Ectodermal cell (in vitro differentiated cells): ENCODE measurements around the gene HOMER2.
A peak's percentile ranks its signal among the peaks of the same experiment; 100 is the strongest.

Experiments used
- H3K27ac ChIP-seq: 2 replicates; pipeline ENCODE4 v1.7.0; 2013; ENCODE audit warnings: mild to moderate bottlenecking, low read depth, low read length; ENCODE audit not compliant: insufficient read depth, poor library complexity, severe bottlenecking
- H3K27me3 ChIP-seq: 2 replicates; pipeline ENCODE4 v1.7.0; 2013; ENCODE audit warnings: mild to moderate bottlenecking, low read length; ENCODE audit not compliant: insufficient read depth, control insufficient read depth, poor library complexity, severe bottlenecking
- H3K36me3 ChIP-seq: one replicate; pipeline ENCODE4 v1.7.0; 2013; ENCODE audit warnings: low read length; ENCODE audit not compliant: control insufficient read depth, insufficient read depth
- H3K4me1 ChIP-seq: one replicate; pipeline ENCODE4 v1.7.0; 2013; ENCODE audit warnings: low read length; ENCODE audit not compliant: control insufficient read depth, insufficient read depth
- H3K4me3 ChIP-seq: 2 replicates; pipeline ENCODE4 v1.7.0; 2013; ENCODE audit warnings: low read depth, low read length, control low read depth; ENCODE audit not compliant: insufficient read depth
- H3K9me3 ChIP-seq: 2 replicates; pipeline ENCODE4 v1.7.0; 2013; ENCODE audit warnings: mild to moderate bottlenecking, low read length, moderate library complexity; ENCODE audit not compliant: control insufficient read depth
- WGBS, 2 experiments: methylation state at CpG; one replicate each; pipeline ENCODE4 v1.1.7; 2013; ENCODE audit warnings: missing lambda C conversion rate in 2 of 2; 5-methylcytosine and 5-hydroxymethylcytosine counted together

Gene HOMER2

GRCh38 chr15:82852941-82853561 is 99.5 kb downstream of the HOMER2 start:
- no peak overlapping the region for H3K4me3 ChIP-seq
- H3K4me1 ChIP-seq: peaks cover 10% of the 10 kb centered on the region
- H3K27me3 ChIP-seq: no peaks in the 10 kb centered on the region
- WGBS, 2 experiments: 88 to 92% methylated on average over 16 of the region's 16 CpGs
- H3K27ac ChIP-seq: no peak overlapping the region
- no peaks in the 10 kb centered on the region for H3K36me3 ChIP-seq
- no peaks in the 10 kb centered on the region for H3K9me3 ChIP-seq

GRCh38 chr15:82851981-82852511 is 100.5 kb downstream of the HOMER2 start:
- Histone ChIP-seq H3K4me3 (no peak overlapping the region), H3K4me1 (peaks cover 10% of the 10 kb centered on the region), H3K27ac (no peak overlapping the region), H3K36me3 (no peaks in the 10 kb centered on the region), H3K9me3 (no peaks in the 10 kb centered on the region), H3K27me3 (no peaks in the 10 kb centered on the region)
- WGBS, 2 experiments: 77 to 82% methylated on average over 9 of the region's 9 CpGs

- Histone ChIP-seq H3K4me3 (no peak overlapping the region), H3K4me1 (peaks cover 10% of the 10 kb centered on the region), H3K27ac (no peak overlapping the region), H3K36me3 (no peaks in the 10 kb centered on the region), H3K9me3 (no peaks in the 10 kb centered on the region), H3K27me3 (no peaks in the 10 kb centered on the region)
- WGBS, 2 experiments: 95 to 96% methylated on average over 14 of the region's 14 CpGs
Observed at GRCh38 chr15:82851306-82851850, 101.1 kb downstream of the HOMER2 start.

GRCh38 chr15:82850731-82851130 is 101.8 kb downstream of the HOMER2 start:
- no peak overlapping the region for H3K27ac ChIP-seq
- 91 to 94% methylated on average over 7 of the region's 7 CpGs for WGBS, 2 experiments
- H3K9me3 ChIP-seq: no peaks in the 10 kb centered on the region
- no peaks in the 10 kb centered on the region for H3K36me3 ChIP-seq
- H3K4me3 ChIP-seq: no peak overlapping the region
- H3K27me3 ChIP-seq: no peaks in the 10 kb centered on the region
- H3K4me1 ChIP-seq: peaks cover 10% of the 10 kb centered on the region

- WGBS, 2 experiments: 29% methylated on average over 23 of the region's 23 CpGs
- Histone ChIP-seq H3K27ac (peak overlapping the region; percentile 74), H3K27me3 (no peaks in the 10 kb centered on the region), H3K4me1 (peaks cover 10% of the 10 kb centered on the region), H3K4me3 (no peak overlapping the region), H3K9me3 (no peaks in the 10 kb centered on the region), H3K36me3 (no peaks in the 10 kb centered on the region)
Observed at GRCh38 chr15:82849556-82850512, 102.7 kb downstream of the HOMER2 start.

GRCh38 chr15:82848241-82848993 is 104.1 kb downstream of the HOMER2 start:
- WGBS, 2 experiments: 87 to 92% methylated on average over 9 of the region's 9 CpGs
- Histone ChIP-seq H3K27ac (no peak overlapping the region), H3K4me1 (peaks cover 10% of the 10 kb centered on the region)

GRCh38 chr15:82847703-82848102 is 104.8 kb downstream of the HOMER2 start:
- no peaks in the 10 kb centered on the region for H3K36me3 ChIP-seq
- H3K27me3 ChIP-seq: no peaks in the 10 kb centered on the region
- H3K4me3 ChIP-seq: no peak overlapping the region
- peaks cover 10% of the 10 kb centered on the region for H3K4me1 ChIP-seq
- WGBS, 2 experiments: 83 to 85% methylated on average over 8 of the region's 8 CpGs
- no peak overlapping the region for H3K27ac ChIP-seq
- no peaks in the 10 kb centered on the region for H3K9me3 ChIP-seq

More at GRCh38 chr15:82848241-82848993, 104.1 kb downstream of the HOMER2 start:
- Histone ChIP-seq H3K4me3 (no peak overlapping the region), H3K27me3 (no peaks in the 10 kb centered on the region), H3K9me3 (no peaks in the 10 kb centered on the region), H3K36me3 (no peaks in the 10 kb centered on the region)

GRCh38 chr15:82846621-82847020 is 105.9 kb downstream of the HOMER2 start:
- 90 to 92% methylated on average over 4 of the region's 4 CpGs for WGBS, 2 experiments
- no peaks in the 10 kb centered on the region for H3K9me3 ChIP-seq
- no peak overlapping the region for H3K4me3 ChIP-seq
- H3K4me1 ChIP-seq: peaks cover 10% of the 10 kb centered on the region
- H3K27me3 ChIP-seq: no peaks in the 10 kb centered on the region
- no peaks in the 10 kb centered on the region for H3K36me3 ChIP-seq
- H3K27ac ChIP-seq: no peak overlapping the region

- Histone ChIP-seq H3K9me3 (no peaks in the 10 kb centered on the region), H3K36me3 (no peaks in the 10 kb centered on the region), H3K27me3 (no peaks in the 10 kb centered on the region), H3K27ac (no peak overlapping the region), H3K4me1 (peaks cover 10% of the 10 kb centered on the region), H3K4me3 (no peak overlapping the region)
- 76 to 79% methylated on average over 7 of the region's 7 CpGs for WGBS, 2 experiments
Observed at GRCh38 chr15:82845686-82846085, 106.8 kb downstream of the HOMER2 start.
